ENCODE results near the gene CDK2AP2. TPM values are rescaled to one million over a fixed set of nuclear protein-coding genes. Genes with fewer than 3 reads are reported as not detected.

CDK2AP2 gene
- total and polyA plus RNA-seq, 2 experiments from 2014 or later, result 48.6 to 120 TPM

- no peak overlapping the region for H3K27ac ChIP-seq (ENCODE audit: low read depth)
- Mint-ChIP-seq H3K4me3 (no peak overlapping the region), H3K4me1 (no peaks in the 10 kb centered on the region; the same call in 2 of the 3 replicates), H3K27ac (no peak overlapping the region), H3K27me3 (ENCODE audit: insufficient read depth, low read depth, poor library complexity) (peaks cover 8% of the 10 kb centered on the region), H3K36me3 (ENCODE audit: low read depth) (peaks cover 5% of the 10 kb centered on the region; the same call in 2 of the 3 replicates), H3K9me3 (peaks cover 45% of the 10 kb centered on the region)
- no peaks in the 10 kb centered on the region for H4K20me1 ChIP-seq (replicated peaks; ENCODE audit: insufficient read depth)
- no peaks in the 10 kb centered on the region for H3K79me2 ChIP-seq (replicated peaks; ENCODE audit: insufficient read depth)
- H3F3A ChIP-seq (replicated peaks; ENCODE audit: low read depth), result no peaks in the 10 kb centered on the region
- no peak overlapping the region for H3K4me3 ChIP-seq
- peaks cover 11% of the 10 kb centered on the region for H3K36me3 ChIP-seq (ENCODE audit: insufficient read depth)
- peaks cover 5% of the 10 kb centered on the region; the same call in 1 of the 2 replicates for H3K9me2 ChIP-seq (ENCODE audit: insufficient read depth)
- no peak overlapping the region for H2AFZ ChIP-seq
- H3K27me3 ChIP-seq (ENCODE audit: insufficient read depth), result no peaks in the 10 kb centered on the region
- no peak for TF ChIP-seq STAT1 (IDR thresholded peaks at IDR 0.05; ENCODE audit: unreplicated experiment)
- no peak for TF ChIP-seq ZNF114 (CRISPR knock-in tag; IDR thresholded peaks at IDR 0.05)
- no peak for TF ChIP-seq ZNF331 (CRISPR knock-in tag; IDR thresholded peaks at IDR 0.05; ENCODE audit: low read depth)
- no peak for TF ChIP-seq REST (IDR thresholded peaks at IDR 0.05; ENCODE audit: unreplicated experiment)
- no peak for TF ChIP-seq EZH2 (IDR thresholded peaks at IDR 0.05; ENCODE audit: low read depth, unreplicated experiment)
- TF ChIP-seq EZH2phosphoT487 (IDR thresholded peaks at IDR 0.05; ENCODE audit: unreplicated experiment), result no peak
- TF ChIP-seq ZNF462 (CRISPR knock-in tag; IDR thresholded peaks at IDR 0.05), result no peak
- TF ChIP-seq CTCF (conservative IDR thresholded peaks at IDR 0.05; ENCODE audit: low read depth in 2 of 2), result no peak
- H3K4me1 ChIP-seq (ENCODE audit: insufficient read depth), result no peaks in the 10 kb centered on the region
- no peak for DNase-seq (ENCODE audit: low spot score)
- no peak for ATAC-seq
- no peak overlapping the region for H3K4me2 ChIP-seq
These were observed 24.9 kb upstream of the CDK2AP2 start for GRCh38 chr11:67532889-67533288.

Data from GM23338 (cell line).